ENCODE results near the gene RND2. TPM values are rescaled to one million over a fixed set of nuclear protein-coding genes. Genes with fewer than 3 reads are reported as not detected.

The RND2 gene
- total RNA-seq, 1 experiment from 2014 or later, result 0.26 TPM

DNA sequence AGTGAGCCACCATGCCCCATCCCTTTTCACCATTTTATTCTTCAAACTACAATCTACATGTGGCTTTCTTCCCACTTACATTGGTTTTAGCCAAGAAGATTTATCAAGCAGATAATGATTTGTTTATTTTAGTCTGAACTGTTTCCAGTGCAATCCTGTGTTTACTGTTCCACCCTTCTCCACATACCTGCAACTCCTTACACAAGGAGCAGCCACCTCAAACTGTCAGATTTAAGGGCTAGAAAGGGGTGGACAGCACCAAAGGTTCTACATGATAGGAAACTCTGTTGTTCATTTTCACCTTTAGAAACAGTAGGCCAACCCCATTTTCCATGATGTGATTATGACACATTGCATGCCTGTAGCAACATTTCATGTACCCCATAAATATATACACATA lies 42.8 kb upstream of the RND2 start:
- no peaks in the 10 kb centered on the region for H3K9me3 ChIP-seq (ENCODE audit: insufficient read depth, low read depth)

DNA sequence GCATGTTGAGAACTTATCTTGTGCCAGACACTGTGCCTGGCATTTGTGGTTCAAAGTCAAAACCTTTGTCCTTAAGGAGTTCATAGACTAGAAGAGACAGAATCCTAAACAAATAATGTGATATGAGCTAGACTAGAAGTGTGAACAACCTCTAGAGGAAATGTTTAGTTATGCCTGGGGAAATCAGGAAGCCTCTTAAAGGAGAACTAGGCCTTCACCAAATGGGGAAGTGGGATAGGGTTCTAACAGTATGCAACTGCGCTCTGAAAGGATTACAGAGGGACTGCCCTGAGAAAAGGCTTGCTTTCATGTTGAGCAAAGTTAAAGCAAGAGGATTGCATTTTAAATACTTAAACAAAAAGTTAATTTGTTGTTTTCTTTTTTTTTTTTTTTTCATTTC lies 39.8 kb upstream of the RND2 start:
- H3K36me3 ChIP-seq (ENCODE audit: low read depth), result peaks cover 23% of the 10 kb centered on the region
- no peak overlapping the region for H3K4me3 ChIP-seq
- POLR2A ChIA-PET (ENCODE audit: unreplicated experiment), result no interaction called here
- H3K4me1 ChIP-seq (replicated peaks; ENCODE audit: insufficient read depth), result peaks cover 34% of the 10 kb centered on the region
- no peak overlapping the region for H3K4me2 ChIP-seq
- H3K9me3 ChIP-seq (ENCODE audit: insufficient read depth, low read depth), result no peaks in the 10 kb centered on the region
- no peaks in the 10 kb centered on the region for H3K27me3 ChIP-seq (ENCODE audit: insufficient read depth, low read depth)
- H2AFZ ChIP-seq, result no peak overlapping the region
- intact Hi-C loops (cut with micrococcal nuclease; ENCODE audit: unreplicated experiment), result no loop called here
- peaks cover 51% of the 10 kb centered on the region for H3K79me2 ChIP-seq (ENCODE audit: low read depth)
- peaks cover 7% of the 10 kb centered on the region; the same call in 1 of the 2 replicates for H4K20me1 ChIP-seq (ENCODE audit: insufficient read depth)
- H3F3A ChIP-seq (ENCODE audit: insufficient read depth, low read depth), result peaks cover 32% of the 10 kb centered on the region
- TF ChIP-seq, protein P1, sequence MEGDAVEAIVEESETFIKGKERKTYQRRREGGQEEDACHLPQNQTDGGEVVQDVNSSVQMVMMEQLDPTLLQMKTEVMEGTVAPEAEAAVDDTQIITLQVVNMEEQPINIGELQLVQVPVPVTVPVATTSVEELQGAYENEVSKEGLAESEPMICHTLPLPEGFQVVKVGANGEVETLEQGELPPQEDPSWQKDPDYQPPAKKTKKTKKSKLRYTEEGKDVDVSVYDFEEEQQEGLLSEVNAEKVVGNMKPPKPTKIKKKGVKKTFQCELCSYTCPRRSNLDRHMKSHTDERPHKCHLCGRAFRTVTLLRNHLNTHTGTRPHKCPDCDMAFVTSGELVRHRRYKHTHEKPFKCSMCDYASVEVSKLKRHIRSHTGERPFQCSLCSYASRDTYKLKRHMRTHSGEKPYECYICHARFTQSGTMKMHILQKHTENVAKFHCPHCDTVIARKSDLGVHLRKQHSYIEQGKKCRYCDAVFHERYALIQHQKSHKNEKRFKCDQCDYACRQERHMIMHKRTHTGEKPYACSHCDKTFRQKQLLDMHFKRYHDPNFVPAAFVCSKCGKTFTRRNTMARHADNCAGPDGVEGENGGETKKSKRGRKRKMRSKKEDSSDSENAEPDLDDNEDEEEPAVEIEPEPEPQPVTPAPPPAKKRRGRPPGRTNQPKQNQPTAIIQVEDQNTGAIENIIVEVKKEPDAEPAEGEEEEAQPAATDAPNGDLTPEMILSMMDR (conservative IDR thresholded peaks at IDR 0.05), result no peak
- no peak for TF ChIP-seq EZH2 (IDR thresholded peaks at IDR 0.05; ENCODE audit: low read depth)
- H3K9me2 ChIP-seq (ENCODE audit: insufficient read depth), result no peaks in the 10 kb centered on the region
- H3K27ac ChIP-seq, result no peak overlapping the region
- DNase-seq, result no peak
- CTCF ChIA-PET, result no interaction called here
- no TSS peak for BruUV-seq (replicated peaks)

More for the DNA sequence above, 42.8 kb upstream of the RND2 start:
- BruUV-seq (replicated peaks), result no TSS peak
- H3K4me2 ChIP-seq, result peak overlapping the region; percentile 95
- no peak for DNase-seq
- peaks cover 4% of the 10 kb centered on the region; the same call in 1 of the 2 replicates for H4K20me1 ChIP-seq (ENCODE audit: insufficient read depth)
- CTCF ChIA-PET, result interaction anchor here (0.6 kb wide), 1 partner anchor 109 kb away, joined by 3 read pairs; no protein-coding TSS in a partner anchor
- peaks cover 51% of the 10 kb centered on the region for H3K79me2 ChIP-seq (ENCODE audit: low read depth)
- 0 out of 2 replicates have a peak overlapping the region, but pooled peaks have one; percentile 37 for H3K27ac ChIP-seq
- intact Hi-C loops (cut with micrococcal nuclease; ENCODE audit: unreplicated experiment), result no loop called here
- H3K27me3 ChIP-seq (ENCODE audit: insufficient read depth, low read depth), result no peaks in the 10 kb centered on the region
- no peaks in the 10 kb centered on the region for H3K9me2 ChIP-seq (ENCODE audit: insufficient read depth)
- no peak for TF ChIP-seq EZH2 (IDR thresholded peaks at IDR 0.05; ENCODE audit: low read depth)
- TF ChIP-seq, protein P1 (conservative IDR thresholded peaks at IDR 0.05), result no peak
- H3K4me3 ChIP-seq, result peak overlapping the region; percentile 81; the same call in 1 of the 2 replicates
- H3K36me3 ChIP-seq (ENCODE audit: low read depth), result peaks cover 11% of the 10 kb centered on the region; the same call in 1 of the 2 replicates
- peaks cover 20% of the 10 kb centered on the region for H3K4me1 ChIP-seq (replicated peaks; ENCODE audit: insufficient read depth)
- POLR2A ChIA-PET (ENCODE audit: unreplicated experiment), result no interaction called here
- H2AFZ ChIP-seq, result no peak overlapping the region
- peaks cover 4% of the 10 kb centered on the region; the same call in 1 of the 2 replicates for H3F3A ChIP-seq (ENCODE audit: insufficient read depth, low read depth)

DNA sequence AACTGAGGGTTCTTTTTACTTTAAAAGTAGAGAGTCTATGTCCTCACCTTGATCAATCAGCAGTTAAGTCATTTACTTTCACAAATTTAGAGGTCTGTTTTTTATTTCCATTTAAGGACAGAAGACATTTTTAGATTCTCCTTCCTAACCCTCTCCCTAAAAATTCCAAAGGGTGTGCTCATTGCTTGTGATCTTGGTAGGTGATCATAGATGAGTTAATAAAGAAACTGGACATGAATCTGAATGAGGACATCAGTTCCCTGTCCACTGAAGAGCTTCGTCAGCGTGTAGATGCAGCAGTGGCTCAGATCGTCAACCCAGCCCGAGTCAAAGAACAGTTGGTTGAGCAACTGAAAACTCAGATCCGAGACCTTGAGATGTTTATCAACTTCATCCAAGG lies 35.9 kb upstream of the RND2 start:
- H3K4me2 ChIP-seq, result peak overlapping the region; percentile 61; the same call in 1 of the 2 replicates
- H2AFZ ChIP-seq, result no peak overlapping the region

More for the DNA sequence above, 35.9 kb upstream of the RND2 start:
- intact Hi-C loops (cut with micrococcal nuclease; ENCODE audit: unreplicated experiment), result no loop called here
- Histone ChIP-seq H3K9me2 (ENCODE audit: insufficient read depth) (no peaks in the 10 kb centered on the region), H3K4me3 (no peak overlapping the region), H3F3A (ENCODE audit: insufficient read depth, low read depth) (peaks cover 56% of the 10 kb centered on the region), H3K9me3 (ENCODE audit: insufficient read depth, low read depth) (no peaks in the 10 kb centered on the region), H4K20me1 (ENCODE audit: insufficient read depth) (peaks cover 8% of the 10 kb centered on the region; the same call in 1 of the 2 replicates), H3K27ac (peak overlapping the region; percentile 79), H3K4me1 (replicated peaks; ENCODE audit: insufficient read depth) (peaks cover 39% of the 10 kb centered on the region), H3K36me3 (ENCODE audit: low read depth) (peaks cover 47% of the 10 kb centered on the region), H3K79me2 (ENCODE audit: low read depth) (peaks cover 17% of the 10 kb centered on the region), H3K27me3 (ENCODE audit: insufficient read depth, low read depth) (no peaks in the 10 kb centered on the region)
- ChIA-PET POLR2A (ENCODE audit: unreplicated experiment) (no interaction called here), CTCF (interaction anchor here (0.6 kb wide), 1 partner anchor 32 kb away, joined by 4 read pairs; no protein-coding TSS in a partner anchor)
- TF ChIP-seq, protein P1 (conservative IDR thresholded peaks at IDR 0.05), result no peak
- no peak for TF ChIP-seq EZH2 (IDR thresholded peaks at IDR 0.05; ENCODE audit: low read depth)
- no TSS peak for BruUV-seq (replicated peaks)
- DNase-seq, result no peak

Measured in PC-9 (cell line).